Measurements from ENCODE around the gene NCKAP5.
"Not testable (repeated sequence)": the region's sequence is repeated elsewhere in the genome, so short reads cannot be mapped to it uniquely, and the experiment has no call there.

NCKAP5 gene

GRCh38 chr2:133531382-133531781 is 36.9 kb downstream of the NCKAP5 start:
- intact Hi-C loops (cut with DNase I) = no loop called here
- no peak for DNase-seq

GRCh38 chr2:133530645-133531044 is 37.6 kb downstream of the NCKAP5 start:
- DNase-seq = no peak

GRCh38 chr2:133526530-133527300 is 41.5 kb downstream of the NCKAP5 start:
- intact Hi-C loops (cut with DNase I) = no loop called here
- DNase-seq = no peak

More at GRCh38 chr2:133530645-133531044, 37.6 kb downstream of the NCKAP5 start:
- intact Hi-C loops (cut with DNase I) = no loop called here

DNA sequence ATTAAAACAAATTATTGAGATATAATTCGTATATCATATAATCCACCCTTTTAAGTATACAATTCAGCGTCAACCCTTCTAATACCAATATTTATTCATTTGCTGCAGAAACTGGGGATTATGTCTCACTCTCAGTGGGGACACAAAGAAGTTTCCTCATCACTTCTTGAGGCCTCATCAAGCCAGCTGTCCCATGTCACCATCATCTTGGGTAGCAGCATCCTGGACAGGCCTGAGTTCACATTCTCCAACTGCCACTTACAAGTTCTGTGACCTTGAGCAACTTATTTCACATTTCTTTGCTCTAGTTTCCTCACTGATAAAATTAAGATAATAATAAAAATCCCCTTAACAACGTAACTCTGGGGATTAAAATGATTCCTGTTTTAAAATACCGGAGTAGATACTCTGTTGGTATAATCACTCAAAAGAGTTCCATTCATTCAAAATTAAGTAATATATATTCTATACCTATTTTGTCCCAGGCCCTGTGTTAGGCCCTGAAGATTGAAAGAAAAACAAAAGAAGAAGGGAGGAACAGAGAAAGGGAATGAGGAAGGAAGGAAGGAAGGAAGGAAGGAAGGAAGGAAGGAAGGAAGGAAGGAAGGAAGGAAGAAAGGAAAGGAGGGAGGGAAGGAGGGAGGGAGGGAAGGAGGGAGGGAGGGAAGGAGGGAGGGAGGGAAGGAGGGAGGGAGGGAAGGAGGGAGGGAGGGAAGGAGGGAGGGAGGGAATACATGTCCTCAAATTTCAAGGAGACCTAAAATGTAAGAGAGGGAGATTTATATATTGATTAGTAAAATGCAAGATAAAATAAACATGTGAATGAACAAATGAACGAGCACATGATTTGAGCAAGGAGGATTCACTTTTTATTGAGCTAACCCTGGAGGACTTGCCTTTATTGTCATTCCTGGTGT is 42.4 kb downstream of the NCKAP5 start:
- DNase-seq = no peak
- intact Hi-C loops (cut with DNase I) = no loop called here

- no peak for DNase-seq
- intact Hi-C loops (cut with DNase I) = no loop called here
Observed at GRCh38 chr2:133525090-133525489, 43.2 kb downstream of the NCKAP5 start.

- intact Hi-C loops (cut with DNase I) = no loop called here
- DNase-seq = no peak
Observed at GRCh38 chr2:133523406-133523805, 44.9 kb downstream of the NCKAP5 start.

DNA sequence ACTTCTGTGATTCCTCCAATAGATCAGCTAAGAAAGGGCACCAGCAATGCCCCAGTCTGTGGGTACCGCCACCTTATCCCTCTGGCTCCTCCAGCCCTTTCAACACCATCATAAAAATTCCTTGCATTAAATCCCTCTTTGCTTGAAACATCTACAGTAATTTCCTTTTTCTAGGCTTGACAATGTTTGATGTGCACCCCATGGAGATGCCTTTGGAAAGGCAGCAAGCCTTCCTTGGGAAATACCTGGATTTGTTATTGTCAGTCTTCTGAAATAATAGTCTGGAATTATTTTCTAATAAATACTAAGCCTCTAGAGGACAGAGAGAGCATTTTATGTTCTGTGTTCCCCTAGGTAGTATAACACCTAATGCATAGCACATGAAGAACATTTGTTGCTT is 46.1 kb downstream of the NCKAP5 start:
- DNase-seq = no peak
- intact Hi-C loops (cut with DNase I) = no loop called here

GRCh38 chr2:133521146-133521745 is 47.0 kb downstream of the NCKAP5 start:
- intact Hi-C loops (cut with DNase I) = no loop called here
- DNase-seq = no peak

GRCh38 chr2:133519677-133520076 is 48.6 kb downstream of the NCKAP5 start:
- DNase-seq; intact Hi-C loops (cut with DNase I): not testable (repeated sequence)

DNA sequence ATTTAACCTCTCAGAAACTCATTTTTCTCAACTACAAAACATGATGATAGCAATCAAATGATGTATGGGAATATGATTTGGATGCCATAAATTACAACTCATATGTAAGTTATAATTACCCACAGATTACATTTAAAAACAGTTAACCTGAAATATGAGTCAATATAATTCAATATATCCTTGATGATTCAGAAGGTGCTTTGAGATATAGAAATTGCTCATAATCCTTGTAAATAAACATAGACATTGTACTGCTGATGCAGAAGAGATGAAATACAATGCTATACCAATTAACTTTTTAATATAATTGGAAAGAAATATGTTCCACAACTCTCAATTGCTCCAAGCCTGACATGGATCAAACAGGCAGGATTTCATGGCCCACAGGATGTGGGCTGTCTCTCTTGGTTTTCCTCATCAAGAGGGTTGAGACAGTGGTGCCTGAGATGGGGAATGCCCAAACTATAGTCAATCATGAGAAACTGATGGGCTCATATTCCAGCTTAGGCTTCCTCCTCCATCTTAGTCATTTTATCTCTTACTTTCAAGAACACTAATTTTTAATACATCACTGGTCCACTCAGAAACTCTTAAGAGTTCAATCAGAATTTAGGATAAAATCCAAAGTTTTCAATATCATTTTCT is 49.4 kb downstream of the NCKAP5 start:
- DNase-seq = no peak
- intact Hi-C loops (cut with DNase I) = no loop called here

DNA sequence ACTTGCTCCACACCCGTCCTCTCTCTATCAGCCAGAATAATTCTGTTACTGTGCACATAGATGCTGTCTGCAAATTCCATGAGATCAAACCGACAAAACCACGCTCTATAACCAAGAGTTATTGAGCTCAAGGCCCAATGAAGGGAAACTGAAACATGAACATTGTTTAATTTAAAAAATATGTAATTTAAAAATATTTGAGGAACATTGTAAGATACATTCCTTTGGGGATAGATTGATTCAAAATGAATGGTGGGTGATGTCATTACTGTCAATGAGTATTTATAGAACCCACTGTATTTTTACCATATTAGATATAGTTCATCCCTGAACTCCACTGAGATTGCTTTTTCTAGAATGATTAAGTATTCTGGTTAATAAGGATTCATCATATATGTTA is 50.4 kb downstream of the NCKAP5 start:
- intact Hi-C loops (cut with DNase I) = no loop called here
- no peak for DNase-seq

DNA sequence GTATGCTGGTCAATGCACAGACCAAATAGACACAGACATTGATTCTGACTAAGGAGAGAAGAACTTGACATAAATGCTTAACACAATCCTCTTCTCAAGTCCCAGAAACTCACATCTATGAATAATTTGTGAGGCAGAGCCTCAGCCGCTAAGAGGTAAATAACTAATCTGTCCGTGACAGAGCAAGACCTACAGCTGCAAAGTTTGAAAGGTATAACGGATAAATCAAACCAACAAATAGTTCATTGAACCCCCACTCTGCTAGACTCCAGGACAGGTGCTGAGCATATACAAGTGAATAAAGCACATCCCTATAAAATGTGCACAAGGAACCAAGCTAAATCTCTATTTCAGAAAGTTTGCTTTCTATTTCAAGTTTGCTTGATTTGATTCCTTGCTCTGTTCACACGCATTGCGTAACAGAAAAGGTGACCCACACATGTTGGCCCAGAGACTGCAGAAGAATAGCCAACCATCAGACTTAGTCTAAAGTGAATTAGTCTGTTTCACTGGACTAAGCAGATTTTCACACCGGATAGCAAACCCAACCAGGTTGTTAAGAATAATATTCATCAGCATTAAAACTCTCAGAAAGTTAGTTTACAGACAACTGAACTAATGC is 51.7 kb downstream of the NCKAP5 start:
- no peak for DNase-seq
- intact Hi-C loops (cut with DNase I) = no loop called here

GRCh38 chr2:133515271-133515670 is 53.0 kb downstream of the NCKAP5 start:
- intact Hi-C loops (cut with DNase I) = no loop called here
- DNase-seq = no peak

DNA sequence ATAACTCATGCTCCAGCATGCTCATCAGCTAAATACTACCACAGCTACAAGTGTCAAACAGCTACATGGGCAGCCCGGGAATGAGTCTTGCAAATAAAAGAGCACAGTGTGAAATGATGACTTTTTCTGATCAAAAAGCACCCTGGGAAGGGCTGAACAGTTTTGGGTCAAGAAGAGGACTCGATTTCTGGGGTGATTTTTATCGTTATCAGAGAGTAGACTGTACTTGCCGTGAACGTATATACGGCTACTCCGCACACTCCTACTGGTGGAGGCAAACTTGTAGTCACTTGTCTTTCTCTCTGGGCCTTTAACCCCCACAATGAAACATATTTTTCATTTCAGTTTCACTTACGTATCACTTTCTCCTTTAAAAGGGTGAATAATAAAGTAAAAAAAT is 54.4 kb downstream of the NCKAP5 start:
- DNase-seq = no peak
- intact Hi-C loops (cut with DNase I) = no loop called here

- DNase-seq = no peak
- intact Hi-C loops (cut with DNase I) = no loop called here
Observed at GRCh38 chr2:133512121-133512520, 56.1 kb downstream of the NCKAP5 start.

DNA sequence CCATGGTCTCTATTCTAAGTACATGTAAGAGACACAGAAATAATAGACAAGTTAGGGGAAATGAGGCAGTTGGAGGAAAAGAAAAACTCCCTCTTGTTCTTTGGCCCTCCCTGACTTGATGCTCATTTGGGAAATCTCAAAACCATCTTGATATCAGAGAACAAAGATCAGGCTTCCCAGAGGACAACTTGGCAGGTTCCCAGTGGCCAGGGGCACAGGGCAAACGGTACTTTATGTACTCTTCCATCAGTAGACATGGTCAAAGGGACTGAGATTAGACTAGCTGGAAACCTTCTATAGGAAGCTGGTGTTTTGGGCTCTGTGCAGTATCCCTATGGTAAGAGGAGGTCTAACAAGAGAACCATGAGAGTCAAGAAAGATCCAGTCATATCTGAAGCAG is 56.6 kb downstream of the NCKAP5 start:
- DNase-seq = no peak
- intact Hi-C loops (cut with DNase I) = no loop called here

GRCh38 chr2:133509777-133510176 is 58.5 kb downstream of the NCKAP5 start:
- no peak for DNase-seq
- intact Hi-C loops (cut with DNase I) = no loop called here

DNA sequence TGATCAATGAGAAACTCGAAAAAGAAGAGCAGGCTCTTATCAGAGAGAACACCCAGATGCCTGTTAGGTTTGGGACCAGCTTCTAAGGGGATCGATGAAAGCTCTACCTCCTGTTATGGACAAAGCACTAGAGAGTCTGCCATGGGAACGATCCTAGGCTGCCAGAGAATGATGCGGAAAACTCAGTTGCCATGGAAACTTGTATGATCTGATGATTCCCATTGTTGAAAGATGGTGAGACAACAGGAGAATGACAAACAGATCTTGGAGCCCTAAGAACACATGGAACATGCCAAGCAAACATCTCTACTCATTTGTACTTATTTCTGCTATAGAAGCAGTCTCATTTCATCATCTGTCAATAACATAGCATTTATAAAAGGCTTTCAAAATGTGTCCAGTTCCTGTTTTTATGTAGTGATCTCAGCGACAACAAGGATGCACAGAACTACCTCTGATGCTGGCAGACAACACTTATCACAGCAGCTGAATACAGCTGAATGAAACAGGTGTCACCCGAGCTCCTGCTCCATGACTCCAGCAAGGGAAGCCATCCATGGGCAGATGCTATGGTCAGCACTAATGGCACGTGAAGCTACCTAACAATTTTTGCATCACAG is 59.6 kb downstream of the NCKAP5 start:
- DNase-seq = no peak
- intact Hi-C loops (cut with DNase I) = no loop called here

DNA sequence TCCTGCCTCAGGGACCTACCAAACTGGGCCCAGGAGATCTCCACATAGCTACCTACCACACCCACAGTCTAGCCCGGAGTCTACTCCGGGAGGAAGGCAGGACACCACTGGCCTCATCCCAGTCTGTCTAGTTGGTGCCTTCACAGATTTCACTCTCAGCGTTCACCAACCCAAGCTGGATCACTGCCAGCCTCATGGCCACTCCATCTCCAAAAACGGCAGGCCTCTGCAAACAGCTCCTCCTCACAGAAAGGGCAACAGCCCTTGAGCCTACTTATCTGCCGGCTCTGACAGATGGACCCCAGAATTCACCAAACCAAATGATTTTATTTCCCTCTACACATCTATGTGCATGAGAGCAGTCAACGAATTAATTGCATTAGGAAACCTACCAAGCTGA is 61.3 kb downstream of the NCKAP5 start:
- peak in 4 of 42 donors; percentile 17 to 57 (median 26) for DNase-seq
- intact Hi-C loops (cut with DNase I) = no loop called here
